Measurements from ENCODE around the gene STK32C.

Gene STK32C

DNA sequence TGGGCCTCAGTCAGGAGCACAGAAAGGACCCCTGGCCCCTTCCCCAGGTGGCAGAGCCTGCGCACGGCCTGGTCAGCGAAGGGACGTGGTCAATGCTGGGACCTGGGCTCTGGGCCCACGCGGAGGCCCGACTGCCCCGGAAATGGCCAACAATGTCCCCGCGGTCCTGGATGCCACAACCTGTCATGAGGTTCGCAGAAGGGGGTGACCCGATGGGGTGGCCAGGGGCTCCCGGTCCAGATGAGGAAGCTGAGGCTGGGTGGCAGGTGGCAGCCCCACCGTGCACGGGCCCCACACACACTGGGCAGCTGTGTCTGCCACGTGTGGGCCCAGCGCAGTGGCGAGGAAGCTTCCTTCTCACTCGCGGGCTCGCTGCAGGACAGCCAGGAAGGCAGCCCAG is 71.6 kb downstream of the STK32C start:
- Histone ChIP-seq H4K8ac (ENCODE audit: low read depth, low read length) (no peak overlapping the region), H2BK120ac (ENCODE audit: insufficient read depth, low read length, poor library complexity) (no peak overlapping the region), H3K18ac (ENCODE audit: low read length) (no peak overlapping the region), H3K4me2 (ENCODE audit: low read length) (no peak overlapping the region), H3K4me1 (ENCODE audit: control insufficient read depth in 1 of 2, insufficient read depth in 2 of 2, low read length in 2 of 2) (peaks cover 9 to 11% of the 10 kb centered on the region in 2 experiments), H3K27me3 (ENCODE audit: insufficient read depth, low read length) (no peaks in the 10 kb centered on the region), H3K9ac (ENCODE audit: low read length) (no peak overlapping the region), H4K91ac (ENCODE audit: low read depth, low read length) (no peak overlapping the region), H3K27ac (ENCODE audit: low read depth, low read length) (no peak overlapping the region), H3K36me3 (ENCODE audit: control insufficient read depth in 1 of 2, insufficient read depth in 2 of 2, low read length in 2 of 2) (no peaks in the 10 kb centered on the region), H3K79me2 (ENCODE audit: control insufficient read depth, insufficient read depth, low read length, poor library complexity) (no peaks in the 10 kb centered on the region), H3K4me3 (ENCODE audit: low read depth, low read length) (no peak overlapping the region), H3K9me3 (ENCODE audit: insufficient read depth, low read depth, low read length) (no peaks in the 10 kb centered on the region), H3K4ac (ENCODE audit: low read depth, low read length) (no peak overlapping the region), H2AK5ac (ENCODE audit: low read length) (no peak overlapping the region), H3K23ac (ENCODE audit: low read length) (no peak overlapping the region), H2BK12ac (ENCODE audit: low read length) (no peak overlapping the region), H2BK5ac (ENCODE audit: low read depth, low read length, poor library complexity) (no peak overlapping the region), H3K14ac (ENCODE audit: low read length) (no peak overlapping the region), H4K12ac (ENCODE audit: low read depth, low read length) (no peak overlapping the region), H3K79me1 (ENCODE audit: low read length) (no peaks in the 10 kb centered on the region), H2AFZ (ENCODE audit: insufficient read depth, low read length, poor library complexity) (no peak overlapping the region)
- WGBS (ENCODE audit: extremely low coverage, insufficient coverage, insufficient read length) = no CpG with 5 or more reads among the region's 21 CpGs
- DNase-seq = no peak

DNA sequence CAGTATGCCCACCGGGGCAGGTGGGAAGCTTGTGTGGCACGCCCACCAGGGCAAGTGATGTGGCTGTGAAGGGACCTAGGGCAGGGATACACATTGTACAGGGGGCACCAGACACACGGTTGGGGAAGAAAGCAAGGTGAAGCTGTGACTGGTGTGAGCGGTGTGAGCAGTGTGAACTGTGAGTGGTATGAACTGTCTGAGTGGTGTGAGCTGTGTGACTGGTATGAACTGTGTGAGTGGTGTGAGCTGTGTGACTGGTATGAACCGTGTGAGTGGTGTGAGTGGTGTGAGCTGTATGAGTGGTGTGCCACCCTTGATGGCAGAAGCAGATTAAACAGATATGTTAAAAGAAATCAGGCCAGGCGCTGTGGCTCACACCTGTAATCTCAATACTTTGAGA is 72.9 kb downstream of the STK32C start:
- no CpG with 5 or more reads among the region's 6 CpGs for WGBS (ENCODE audit: extremely low coverage, insufficient coverage, insufficient read length)
- Histone ChIP-seq H3K79me1 (ENCODE audit: low read length) (no peaks in the 10 kb centered on the region), H3K9ac (ENCODE audit: low read length) (no peak overlapping the region), H4K8ac (ENCODE audit: low read depth, low read length) (no peak overlapping the region), H3K4me1 (ENCODE audit: control insufficient read depth in 1 of 2, insufficient read depth in 2 of 2, low read length in 2 of 2) (peaks cover 9 to 11% of the 10 kb centered on the region in 2 experiments), H4K91ac (ENCODE audit: low read depth, low read length) (no peak overlapping the region), H3K27ac (ENCODE audit: low read depth, low read length) (no peak overlapping the region), H3K79me2 (ENCODE audit: control insufficient read depth, insufficient read depth, low read length, poor library complexity) (no peaks in the 10 kb centered on the region), H2AFZ (ENCODE audit: insufficient read depth, low read length, poor library complexity) (no peak overlapping the region), H3K4ac (ENCODE audit: low read depth, low read length) (no peak overlapping the region), H3K27me3 (ENCODE audit: insufficient read depth, low read length) (no peaks in the 10 kb centered on the region), H2BK12ac (ENCODE audit: low read length) (no peak overlapping the region), H2AK5ac (ENCODE audit: low read length) (no peak overlapping the region), H3K4me2 (ENCODE audit: low read length) (no peak overlapping the region), H3K36me3 (ENCODE audit: control insufficient read depth in 1 of 2, insufficient read depth in 2 of 2, low read length in 2 of 2) (no peaks in the 10 kb centered on the region), H3K14ac (ENCODE audit: low read length) (no peak overlapping the region), H3K18ac (ENCODE audit: low read length) (no peak overlapping the region), H3K9me3 (ENCODE audit: insufficient read depth, low read depth, low read length) (no peaks in the 10 kb centered on the region), H3K4me3 (ENCODE audit: low read depth, low read length) (no peak overlapping the region), H3K23ac (ENCODE audit: low read length) (no peak overlapping the region), H2BK5ac (ENCODE audit: low read depth, low read length, poor library complexity) (no peak overlapping the region), H4K12ac (ENCODE audit: low read depth, low read length) (no peak overlapping the region), H2BK120ac (ENCODE audit: insufficient read depth, low read length, poor library complexity) (no peak overlapping the region)
- no peak for DNase-seq

DNA sequence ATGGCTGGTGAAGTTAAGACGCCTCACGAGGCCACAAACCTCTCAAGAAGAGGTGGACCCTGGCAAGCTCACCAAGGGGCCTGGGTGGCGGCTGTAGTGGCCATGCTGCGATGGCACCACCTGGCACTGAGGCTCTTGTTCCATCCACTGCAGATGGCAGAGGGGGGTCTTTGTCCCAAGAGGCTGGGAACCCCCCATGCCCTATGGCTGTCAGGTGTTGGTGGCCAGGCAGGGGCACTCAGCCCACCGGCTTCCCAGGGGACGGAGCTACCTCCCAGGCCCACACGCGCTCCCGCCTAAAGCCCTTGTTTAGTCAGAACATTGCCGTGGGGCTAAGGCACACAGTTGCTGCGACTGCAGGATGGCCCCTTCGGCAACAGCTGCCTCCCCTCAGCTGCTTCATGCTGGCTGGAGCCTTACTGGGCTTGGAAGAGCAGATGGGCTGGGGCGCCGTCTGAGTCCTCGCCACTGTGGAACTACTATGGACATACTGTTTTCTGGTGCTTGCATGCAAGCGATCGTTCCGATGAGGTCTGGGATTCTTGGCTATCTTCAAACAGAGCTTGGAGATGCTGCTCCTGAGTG is 74.2 kb downstream of the STK32C start:
- H2BK120ac ChIP-seq (ENCODE audit: insufficient read depth, low read length, poor library complexity) = no peak overlapping the region
- no peak overlapping the region for H3K4ac ChIP-seq (ENCODE audit: low read depth, low read length)
- no peak overlapping the region for H2AFZ ChIP-seq (ENCODE audit: insufficient read depth, low read length, poor library complexity)
- no peak overlapping the region for H3K27ac ChIP-seq (ENCODE audit: low read depth, low read length)
- H4K12ac ChIP-seq (ENCODE audit: low read depth, low read length) = no peak overlapping the region
- no peak overlapping the region for H3K23ac ChIP-seq (ENCODE audit: low read length)
- H2BK5ac ChIP-seq (ENCODE audit: low read depth, low read length, poor library complexity) = no peak overlapping the region
- peaks cover 3% of the 10 kb centered on the region for H3K9me3 ChIP-seq (ENCODE audit: insufficient read depth, low read depth, low read length)
- H2AK5ac ChIP-seq (ENCODE audit: low read length) = no peak overlapping the region
- no CpG with 5 or more reads among the region's 18 CpGs for WGBS (ENCODE audit: extremely low coverage, insufficient coverage, insufficient read length)
- H4K91ac ChIP-seq (ENCODE audit: low read depth, low read length) = no peak overlapping the region
- no peak overlapping the region for H2BK12ac ChIP-seq (ENCODE audit: low read length)
- H3K36me3 ChIP-seq (ENCODE audit: control insufficient read depth in 1 of 2, insufficient read depth in 2 of 2, low read length in 2 of 2) = no peaks in the 10 kb centered on the region
- no peak overlapping the region for H3K14ac ChIP-seq (ENCODE audit: low read length)
- no peak overlapping the region for H3K4me3 ChIP-seq (ENCODE audit: low read depth, low read length)
- no peak overlapping the region for H4K8ac ChIP-seq (ENCODE audit: low read depth, low read length)
- H3K79me2 ChIP-seq (ENCODE audit: control insufficient read depth, insufficient read depth, low read length, poor library complexity) = no peaks in the 10 kb centered on the region
- no peak overlapping the region for H3K18ac ChIP-seq (ENCODE audit: low read length)
- peaks cover 3 to 6% of the 10 kb centered on the region in 2 experiments for H3K4me1 ChIP-seq (ENCODE audit: control insufficient read depth in 1 of 2, insufficient read depth in 2 of 2, low read length in 2 of 2)
- DNase-seq = no peak
- no peak overlapping the region for H3K4me2 ChIP-seq (ENCODE audit: low read length)
- H3K79me1 ChIP-seq (ENCODE audit: low read length) = no peaks in the 10 kb centered on the region
- H3K27me3 ChIP-seq (ENCODE audit: insufficient read depth, low read length) = no peaks in the 10 kb centered on the region
- H3K9ac ChIP-seq (ENCODE audit: low read length) = no peak overlapping the region

DNA sequence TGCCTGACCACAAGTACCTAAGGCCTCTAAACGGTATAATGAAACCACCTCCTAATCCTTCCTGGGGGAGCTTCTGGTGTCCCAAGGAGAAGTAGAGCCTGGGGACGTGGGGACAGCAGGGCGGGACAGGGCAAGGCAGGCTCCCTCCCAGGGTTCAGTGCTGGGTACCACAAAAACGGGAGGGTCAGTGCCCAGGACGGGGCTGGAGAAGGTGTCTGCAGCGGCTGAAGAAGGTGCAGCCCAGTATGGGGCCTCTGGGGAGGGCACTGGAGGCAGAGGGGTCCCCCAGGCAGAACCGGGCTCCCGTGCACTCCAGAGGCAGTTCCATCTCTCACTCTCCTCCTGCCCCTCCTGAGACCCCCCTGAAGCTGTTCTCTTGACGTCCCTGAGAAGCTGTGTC is 74.8 kb downstream of the STK32C start:
- H3K18ac ChIP-seq (ENCODE audit: low read length) = no peak overlapping the region
- no peaks in the 10 kb centered on the region for H3K36me3 ChIP-seq (ENCODE audit: control insufficient read depth in 1 of 2, insufficient read depth in 2 of 2, low read length in 2 of 2)
- H3K9ac ChIP-seq (ENCODE audit: low read length) = no peak overlapping the region
- no peak overlapping the region for H2BK5ac ChIP-seq (ENCODE audit: low read depth, low read length, poor library complexity)
- H4K91ac ChIP-seq (ENCODE audit: low read depth, low read length) = no peak overlapping the region
- H3K14ac ChIP-seq (ENCODE audit: low read length) = no peak overlapping the region
- H3K27me3 ChIP-seq (ENCODE audit: insufficient read depth, low read length) = no peaks in the 10 kb centered on the region
- H2BK120ac ChIP-seq (ENCODE audit: insufficient read depth, low read length, poor library complexity) = no peak overlapping the region
- H3K23ac ChIP-seq (ENCODE audit: low read length) = no peak overlapping the region
- no peak overlapping the region for H3K27ac ChIP-seq (ENCODE audit: low read depth, low read length)
- H3K4me1 ChIP-seq (ENCODE audit: control insufficient read depth in 1 of 2, insufficient read depth in 2 of 2, low read length in 2 of 2) = peaks cover 0 to 2% of the 10 kb centered on the region in 2 experiments
- H3K79me1 ChIP-seq (ENCODE audit: low read length) = no peaks in the 10 kb centered on the region
- peaks cover 3% of the 10 kb centered on the region for H3K9me3 ChIP-seq (ENCODE audit: insufficient read depth, low read depth, low read length)
- no peak overlapping the region for H3K4ac ChIP-seq (ENCODE audit: low read depth, low read length)
- no peak overlapping the region for H4K12ac ChIP-seq (ENCODE audit: low read depth, low read length)
- H2BK12ac ChIP-seq (ENCODE audit: low read length) = no peak overlapping the region
- no peak overlapping the region for H3K4me2 ChIP-seq (ENCODE audit: low read length)
- no peak for DNase-seq
- no peak overlapping the region for H3K4me3 ChIP-seq (ENCODE audit: low read depth, low read length)
- no peak overlapping the region for H2AFZ ChIP-seq (ENCODE audit: insufficient read depth, low read length, poor library complexity)
- no peak overlapping the region for H2AK5ac ChIP-seq (ENCODE audit: low read length)
- no CpG with 5 or more reads among the region's 9 CpGs for WGBS (ENCODE audit: extremely low coverage, insufficient coverage, insufficient read length)
- H4K8ac ChIP-seq (ENCODE audit: low read depth, low read length) = no peak overlapping the region
- no peaks in the 10 kb centered on the region for H3K79me2 ChIP-seq (ENCODE audit: control insufficient read depth, insufficient read depth, low read length, poor library complexity)

All from trophoblast cell (in vitro differentiated cells and primary cell).